GM08714 (cell line): ENCODE measurements around the gene RAB11FIP4.
"Not testable (repeated sequence)": the region's sequence is repeated elsewhere in the genome, so short reads cannot be mapped to it uniquely, and the experiment has no call there.

Source experiments
- H3K4me3 ChIP-seq: fragments of 200-500 bp; sonication (Bioruptor generic); 2 replicates; pipeline ENCODE4 v1.5.1; 2014; ENCODE audit warnings: mild to moderate bottlenecking, low read length, inconsistent platforms
- ZNF274 ChIP-seq: IDR thresholded peaks from 2 replicates; pipeline ENCODE4 v1.6.1; 2012; ENCODE audit warnings: mild to moderate bottlenecking, low read depth, low read length

Gene RAB11FIP4

GRCh38 chr17:31381165-31381668 lies 10.3 kb upstream of the RAB11FIP4 start:
- H3K4me3 ChIP-seq = no peak overlapping the region
- no peak for TF ChIP-seq ZNF274

DNA sequence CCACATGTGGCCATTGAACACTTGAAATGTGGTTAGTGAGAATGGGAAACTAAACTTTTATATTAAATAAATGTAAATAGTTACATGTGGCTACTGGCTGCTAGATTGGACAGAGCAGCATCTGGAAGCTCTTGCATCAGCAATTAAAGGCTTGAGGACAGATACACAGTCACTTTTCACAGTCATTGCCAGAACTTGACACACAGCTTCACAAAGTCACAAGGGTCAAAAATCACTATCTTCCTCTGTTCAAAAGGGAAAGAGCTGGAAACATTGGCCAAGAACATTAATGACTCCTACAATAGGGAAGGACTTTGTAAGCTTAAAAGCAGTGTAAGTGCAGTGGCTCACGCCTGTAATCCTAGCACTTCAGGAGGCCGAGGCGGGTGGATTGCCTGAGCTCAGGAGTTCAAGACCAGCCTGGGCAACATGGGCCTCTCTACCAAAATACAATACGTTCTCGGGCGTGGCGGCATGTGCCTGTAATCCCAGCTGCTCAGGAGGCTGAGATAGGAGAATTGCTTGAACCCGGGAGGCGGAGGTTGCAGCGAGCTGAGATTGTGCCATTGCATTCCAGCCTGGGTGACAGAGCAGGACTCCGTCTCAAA lies 8.7 kb upstream of the RAB11FIP4 start:
- H3K4me3 ChIP-seq = not testable (repeated sequence)

GRCh38 chr17:31383488-31383887 lies 8.0 kb upstream of the RAB11FIP4 start:
- H3K4me3 ChIP-seq = not testable (repeated sequence)

DNA sequence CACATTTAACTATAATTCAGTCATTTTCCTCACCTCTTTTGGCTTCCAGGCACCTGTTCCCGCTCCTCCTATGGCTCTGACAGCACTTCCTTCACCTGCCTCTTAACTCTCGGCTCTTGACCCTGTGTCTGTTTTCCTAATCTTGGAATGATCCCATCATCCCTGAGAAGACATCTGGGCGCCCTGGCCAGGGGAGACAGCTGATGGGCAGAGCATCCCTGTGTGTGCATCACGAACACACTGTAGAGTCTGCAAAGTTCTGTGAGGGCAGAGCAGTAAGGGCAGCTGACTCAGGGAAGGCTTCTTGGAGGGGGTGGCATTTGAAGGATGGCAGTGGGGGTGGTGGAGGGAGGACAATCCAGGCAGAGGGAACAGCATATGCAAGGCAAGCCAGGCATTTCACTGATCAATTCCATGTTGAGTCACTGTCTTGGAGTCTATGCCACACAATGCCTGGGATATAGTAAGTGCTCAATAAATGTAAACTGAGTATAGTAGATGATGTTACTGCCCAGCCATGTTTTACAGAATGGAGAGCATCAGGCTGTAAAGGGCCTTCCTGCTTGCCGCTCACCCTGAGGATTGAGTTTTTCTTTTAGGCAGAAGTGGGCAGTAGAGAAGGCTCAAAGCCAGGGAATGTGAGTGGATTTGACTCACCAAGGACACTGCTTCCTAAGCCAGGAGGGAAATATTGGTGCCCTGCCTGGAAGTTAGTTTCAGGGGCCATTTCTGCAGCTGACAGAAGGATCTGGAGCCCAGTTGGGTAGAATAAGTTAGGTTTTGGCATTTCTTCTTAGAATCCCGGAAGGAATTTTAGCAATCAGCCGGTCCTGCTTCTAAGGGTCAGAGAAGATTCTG lies 5.8 kb upstream of the RAB11FIP4 start:
- H3K4me3 ChIP-seq = no peak overlapping the region
- no peak for TF ChIP-seq ZNF274

DNA sequence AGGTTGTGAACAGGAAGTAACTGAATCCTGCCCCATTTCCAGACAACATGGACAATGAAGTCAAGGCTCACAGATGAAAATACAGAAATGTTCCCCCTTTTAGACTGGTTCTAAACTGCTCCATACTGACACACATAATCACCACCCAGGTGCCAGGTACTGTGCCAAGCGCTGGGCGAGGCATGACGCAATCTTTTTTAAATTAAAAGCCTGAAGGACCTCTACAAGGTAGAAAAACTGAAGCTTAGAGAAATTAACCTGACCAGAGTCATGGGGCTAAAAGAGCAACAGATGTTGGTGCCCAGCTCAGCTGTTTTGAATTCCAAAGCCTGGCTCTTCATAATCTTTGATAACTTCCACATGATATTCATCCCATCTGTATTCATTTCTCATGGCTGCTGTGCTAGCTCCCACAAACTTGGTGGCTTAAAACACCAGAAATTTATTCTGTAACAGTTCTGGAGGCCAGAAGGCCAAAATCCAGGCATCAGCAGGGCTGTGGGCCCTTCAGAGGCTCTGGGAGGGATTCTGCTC lies 4.9 kb upstream of the RAB11FIP4 start:
- TF ChIP-seq ZNF274 = no peak
- H3K4me3 ChIP-seq = no peak overlapping the region

DNA sequence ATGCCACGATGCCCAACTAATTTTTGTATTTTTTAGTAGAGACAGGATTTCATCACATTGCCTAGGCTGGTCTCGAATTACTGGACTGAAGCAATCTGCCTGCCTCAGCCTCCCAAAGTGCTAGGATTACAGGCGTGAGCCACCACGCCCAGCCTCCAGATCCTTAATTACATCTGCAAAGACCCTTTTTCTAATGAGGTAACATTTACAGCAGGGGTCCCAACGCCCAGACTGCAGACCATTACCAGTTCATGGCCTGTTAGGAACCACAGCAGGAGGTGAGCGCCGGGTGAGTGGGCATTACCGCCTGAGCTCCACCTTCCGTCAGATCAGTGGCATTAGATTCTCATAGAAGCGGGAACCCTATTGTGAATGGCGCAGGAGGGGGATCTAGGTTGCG lies 4.0 kb upstream of the RAB11FIP4 start:
- TF ChIP-seq ZNF274 = no peak
- no peak overlapping the region for H3K4me3 ChIP-seq

- no peak for TF ChIP-seq ZNF274
Measured at GRCh38 chr17:31388351-31388750, 3.1 kb upstream of the RAB11FIP4 start.

DNA sequence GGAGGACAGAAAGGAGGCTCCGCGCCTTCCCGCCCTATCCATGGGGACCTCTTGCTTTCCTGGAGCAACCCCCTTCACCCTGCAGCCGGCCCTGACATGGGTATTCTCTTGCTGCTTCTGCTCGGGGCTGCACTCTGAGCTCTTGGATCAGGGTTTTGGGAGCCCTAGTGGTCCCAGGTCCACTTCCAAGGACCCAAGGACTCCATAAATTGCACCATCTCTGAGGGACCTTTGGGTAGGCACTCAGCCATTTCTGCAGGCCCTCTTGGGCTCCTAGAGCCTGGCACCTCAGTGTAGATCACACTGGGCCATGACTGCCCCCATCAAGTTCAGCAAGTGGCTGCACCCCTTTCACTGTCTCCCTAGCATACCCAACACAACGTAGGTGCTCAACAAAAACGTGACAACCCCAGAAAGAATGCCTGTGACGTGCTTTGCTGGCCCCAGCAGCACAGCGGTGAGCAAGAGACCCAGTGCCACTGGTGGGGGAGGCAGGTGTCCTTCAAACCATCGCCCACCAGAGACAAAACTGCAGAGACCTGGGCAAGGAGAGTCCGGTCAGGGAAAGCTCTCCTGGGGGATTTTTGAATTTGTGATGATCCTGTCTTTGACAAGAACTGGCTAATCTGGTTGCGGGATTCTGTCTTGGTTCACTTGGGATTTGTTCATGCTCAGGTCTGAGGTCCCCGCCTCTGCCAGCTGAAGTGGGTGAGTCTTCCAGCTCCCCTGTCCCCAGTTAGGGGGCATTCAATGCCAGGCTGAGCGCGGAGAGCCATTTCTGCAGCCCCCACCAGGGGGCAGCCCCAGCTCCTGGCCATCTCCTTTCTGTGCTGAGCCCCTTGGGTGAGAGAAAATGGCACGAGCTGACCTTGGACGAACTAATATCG lies 2.5 kb upstream of the RAB11FIP4 start:
- no peak overlapping the region for H3K4me3 ChIP-seq
- no peak for TF ChIP-seq ZNF274

More at GRCh38 chr17:31388351-31388750, 3.1 kb upstream of the RAB11FIP4 start:
- H3K4me3 ChIP-seq = no peak overlapping the region

DNA sequence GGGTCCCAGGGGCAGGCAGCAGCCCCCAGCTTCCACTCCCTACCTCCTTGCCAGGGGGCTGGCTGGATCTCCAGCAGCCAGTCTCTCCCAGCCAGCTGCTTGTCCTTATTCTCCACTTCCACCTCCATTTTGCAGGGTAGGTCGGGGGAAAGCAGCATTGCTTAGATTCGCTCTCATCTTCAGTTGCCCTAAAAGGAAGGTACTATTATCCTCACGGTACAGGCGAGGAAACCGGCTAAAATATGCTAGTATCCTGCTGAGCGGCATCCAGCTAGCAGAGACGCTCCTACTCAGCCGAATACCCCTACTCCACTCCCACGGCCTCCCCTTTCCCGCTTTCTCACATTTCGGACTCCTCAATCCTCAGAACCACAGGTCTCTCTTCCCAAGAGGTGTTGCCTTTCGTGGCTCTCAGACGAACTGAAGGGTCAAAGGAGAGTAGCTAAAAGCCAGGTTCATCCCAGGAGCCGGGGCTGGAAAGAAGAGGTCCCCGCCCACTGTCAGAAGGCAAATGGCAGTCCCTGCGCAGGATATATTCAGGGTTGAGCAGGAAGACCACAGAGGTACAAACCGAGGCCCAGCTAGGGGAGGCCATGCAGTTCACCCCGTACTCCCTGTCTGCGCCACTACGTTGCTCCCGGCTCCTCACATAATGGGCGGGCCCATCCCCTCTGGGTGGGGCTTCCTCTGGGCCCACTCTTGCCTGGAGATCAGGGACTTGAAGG lies 1.7 kb upstream of the RAB11FIP4 start:
- no peak for TF ChIP-seq ZNF274
- no peak overlapping the region for H3K4me3 ChIP-seq

- no peak for TF ChIP-seq ZNF274
Measured at GRCh38 chr17:31390426-31390747, 1.1 kb upstream of the RAB11FIP4 start.

DNA sequence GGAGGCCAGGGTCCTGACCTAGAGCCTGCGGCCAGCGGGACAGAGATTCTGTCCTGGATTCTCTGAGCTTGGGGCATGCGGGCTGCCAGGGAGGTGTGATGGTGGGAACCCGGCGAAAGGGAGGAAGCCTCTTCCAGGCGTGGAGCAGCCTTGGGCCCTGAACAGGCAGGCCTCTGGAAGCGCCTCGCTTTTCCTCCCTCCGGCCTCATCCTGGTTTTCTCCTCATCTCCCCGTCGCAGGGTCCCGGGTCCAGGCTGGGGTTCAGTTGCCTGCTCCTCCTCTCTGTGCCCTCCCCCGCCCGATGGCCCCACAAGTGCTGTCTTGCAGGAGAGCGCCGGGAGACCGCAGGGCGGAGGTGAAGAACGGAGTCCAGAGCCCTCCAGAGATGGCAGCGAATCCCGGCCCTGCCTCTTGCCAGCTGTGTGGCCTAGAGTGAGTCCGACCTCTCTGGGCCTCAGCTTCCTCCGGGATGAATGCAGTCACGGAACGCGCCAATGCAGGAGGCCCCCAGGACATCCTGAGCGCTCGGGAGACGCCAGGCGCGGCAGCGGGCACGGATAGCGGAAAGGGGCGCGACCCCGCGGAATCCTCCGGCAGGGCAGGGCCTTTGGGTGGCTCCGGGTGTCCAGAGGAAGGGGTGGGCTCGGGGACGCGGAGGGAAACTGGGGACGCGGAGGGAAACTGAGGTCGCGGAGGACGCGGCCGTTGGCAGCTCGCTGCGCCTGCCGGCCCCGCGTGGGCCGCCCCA lies 553 bp upstream of the RAB11FIP4 start:
- TF ChIP-seq ZNF274 = no peak
- H3K4me3 ChIP-seq = no peak overlapping the region

More at GRCh38 chr17:31390426-31390747, 1.1 kb upstream of the RAB11FIP4 start:
- no peak overlapping the region for H3K4me3 ChIP-seq

- no peak overlapping the region for H3K4me3 ChIP-seq
- TF ChIP-seq ZNF274 = no peak
Measured at GRCh38 chr17:31392002-31392855, 754 bp downstream of the RAB11FIP4 start.
